Measurements from ENCODE around the gene CNTF.
"Not testable (repeated sequence)": the region's sequence is repeated elsewhere in the genome, so short reads cannot be mapped to it uniquely, and the experiment has no call there.

CNTF gene

GRCh38 chr11:58622344-58622743 is at the start of gene CNTF:
Gene CNTF (plus strand): TSS chr11:58622665. CDS start chr11:58622753, 88 bp downstream.
- no peak for DNase-seq

GRCh38 chr11:58572906-58573305 is 49.6 kb upstream of the CNTF start:
- DNase-seq, result not testable (repeated sequence)

- peak; percentile 1 for DNase-seq
Observed at GRCh38 chr11:58573451-58574104, 48.9 kb upstream of the CNTF start.

- no peak for DNase-seq
Observed at GRCh38 chr11:58574881-58575280, 47.6 kb upstream of the CNTF start.

- peak; percentile 10 for DNase-seq
Observed at GRCh38 chr11:58575377-58576020, 47.0 kb upstream of the CNTF start, which contains the start of gene LPXN. Gene LPXN (minus strand): TSS chr11:58575856. CDS start chr11:58575772, 84 bp downstream.

- DNase-seq, result peak; percentile 21
Observed at GRCh38 chr11:58576887-58577471, 45.5 kb upstream of the CNTF start.

- peak; percentile 73 for DNase-seq
Observed at GRCh38 chr11:58577555-58578135, 44.8 kb upstream of the CNTF start.

- DNase-seq, result peak; percentile 91
Observed at GRCh38 chr11:58578136-58578634, 44.3 kb upstream of the CNTF start.

- DNase-seq, result peak; percentile 94
Observed at GRCh38 chr11:58578635-58579191, 43.8 kb upstream of the CNTF start, which contains the start of gene ZFP91. Gene ZFP91 (plus strand): TSS chr11:58579063. CDS start chr11:58579282, 219 bp downstream.

GRCh38 chr11:58579192-58580129 is 43.0 kb upstream of the CNTF start:
- DNase-seq, result peak; percentile 84

- no peak for DNase-seq
Observed at GRCh38 chr11:58580311-58580710, 42.2 kb upstream of the CNTF start.

- no peak for DNase-seq
Observed at GRCh38 chr11:58582437-58582836, 40.0 kb upstream of the CNTF start.

- DNase-seq, result no peak
Observed at GRCh38 chr11:58586998-58587397, 35.5 kb upstream of the CNTF start.

- no peak for DNase-seq
Observed at GRCh38 chr11:58591659-58592058, 30.8 kb upstream of the CNTF start.

GRCh38 chr11:58592760-58593472 is 29.5 kb upstream of the CNTF start:
- no peak for DNase-seq

- no peak for DNase-seq
Observed at GRCh38 chr11:58594826-58595225, 27.6 kb upstream of the CNTF start.

- DNase-seq, result no peak
Observed at GRCh38 chr11:58596621-58597020, 25.8 kb upstream of the CNTF start.

- DNase-seq, result no peak
Observed at GRCh38 chr11:58597486-58598144, 24.9 kb upstream of the CNTF start.

- no peak for DNase-seq
Observed at GRCh38 chr11:58600510-58600909, 22.0 kb upstream of the CNTF start.

GRCh38 chr11:58606930-58607714 is 15.3 kb upstream of the CNTF start:
- DNase-seq, result no peak

Data from DMS53 (cell line).